HEK293 (cell line): ENCODE data around the gene LRP1B.

ENCODE experiments used
- PBX3 ChIP-seq: sonication (generic); formaldehyde crosslinking; IDR thresholded peaks from 2 replicates; pipeline ENCODE4 v1.8.1; 2022; ENCODE audit warnings: mild to moderate bottlenecking, moderate library complexity, missing genetic modification reagents
- SP2 ChIP-seq: fragments of 450-650 bp; formaldehyde crosslinking; IDR thresholded peaks from 2 replicates; pipeline ENCODE4 v1.5.1; 2016; ENCODE audit warnings: missing biosample characterization, missing genetic modification characterization
- ZBTB49 ChIP-seq: fragments of 450-650 bp; formaldehyde crosslinking; IDR thresholded peaks from 2 replicates; pipeline ENCODE4 v1.5.1; 2016; ENCODE audit warnings: missing biosample characterization, missing genetic modification characterization, low read depth
- ZBTB8A ChIP-seq: fragments of 450-650 bp; formaldehyde crosslinking; IDR thresholded peaks from 2 replicates; pipeline ENCODE4 v1.5.1; 2016; ENCODE audit warnings: missing biosample characterization, missing genetic modification characterization
- ZNF48 ChIP-seq: fragments of 450-650 bp; formaldehyde crosslinking; IDR thresholded peaks from 2 replicates; pipeline ENCODE4 v1.5.1; 2016; ENCODE audit warnings: missing biosample characterization, missing genetic modification characterization
- TF ChIP-seq, protein P1 (sequence below): fragments of 450-650 bp; formaldehyde crosslinking; IDR thresholded peaks from 2 replicates; pipeline ENCODE4 v1.5.1; 2016; ENCODE audit warnings: missing biosample characterization, missing genetic modification characterization

DNA sequence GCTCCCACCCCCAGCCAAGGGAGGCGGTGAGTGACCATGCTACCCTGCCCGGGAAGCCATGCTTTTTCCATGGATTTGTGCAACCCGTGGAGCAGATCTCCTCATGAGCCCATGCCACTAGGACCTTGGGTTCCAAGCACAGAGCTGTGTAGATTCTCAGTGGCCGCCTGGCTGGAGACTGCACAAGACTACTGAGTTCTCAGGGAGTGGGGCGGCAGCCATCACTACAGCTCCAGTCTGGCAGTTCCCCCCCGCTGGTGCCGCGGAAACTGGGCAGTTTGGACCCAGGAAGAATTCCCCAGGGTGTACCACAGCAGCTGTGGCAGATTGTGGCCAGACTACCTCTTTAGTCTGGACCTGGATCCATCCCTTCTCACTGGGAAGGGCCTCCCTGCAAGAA lies 470.6 kb downstream of the LRP1B start:
- TF ChIP-seq, protein P1, sequence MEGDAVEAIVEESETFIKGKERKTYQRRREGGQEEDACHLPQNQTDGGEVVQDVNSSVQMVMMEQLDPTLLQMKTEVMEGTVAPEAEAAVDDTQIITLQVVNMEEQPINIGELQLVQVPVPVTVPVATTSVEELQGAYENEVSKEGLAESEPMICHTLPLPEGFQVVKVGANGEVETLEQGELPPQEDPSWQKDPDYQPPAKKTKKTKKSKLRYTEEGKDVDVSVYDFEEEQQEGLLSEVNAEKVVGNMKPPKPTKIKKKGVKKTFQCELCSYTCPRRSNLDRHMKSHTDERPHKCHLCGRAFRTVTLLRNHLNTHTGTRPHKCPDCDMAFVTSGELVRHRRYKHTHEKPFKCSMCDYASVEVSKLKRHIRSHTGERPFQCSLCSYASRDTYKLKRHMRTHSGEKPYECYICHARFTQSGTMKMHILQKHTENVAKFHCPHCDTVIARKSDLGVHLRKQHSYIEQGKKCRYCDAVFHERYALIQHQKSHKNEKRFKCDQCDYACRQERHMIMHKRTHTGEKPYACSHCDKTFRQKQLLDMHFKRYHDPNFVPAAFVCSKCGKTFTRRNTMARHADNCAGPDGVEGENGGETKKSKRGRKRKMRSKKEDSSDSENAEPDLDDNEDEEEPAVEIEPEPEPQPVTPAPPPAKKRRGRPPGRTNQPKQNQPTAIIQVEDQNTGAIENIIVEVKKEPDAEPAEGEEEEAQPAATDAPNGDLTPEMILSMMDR (tag by site-specific recombination), result no peak
- TF ChIP-seq PBX3 (CRISPR knock-in tag), result no peak
- TF ChIP-seq ZBTB8A (tag by site-specific recombination), result no peak
- TF ChIP-seq ZNF48 (tag by site-specific recombination), result no peak
- no peak for TF ChIP-seq SP2 (tag by site-specific recombination)
- no peak for TF ChIP-seq ZBTB49 (tag by site-specific recombination)
